ENCODE data around the gene MMP17. TPM values are rescaled to one million over a fixed set of nuclear protein-coding genes. Genes with fewer than 3 reads are reported as not detected.

Gene MMP17
- total RNA-seq, 3 donors from 2014 or later: 2.9 to 18.6 (median 4.7) TPM

DNA sequence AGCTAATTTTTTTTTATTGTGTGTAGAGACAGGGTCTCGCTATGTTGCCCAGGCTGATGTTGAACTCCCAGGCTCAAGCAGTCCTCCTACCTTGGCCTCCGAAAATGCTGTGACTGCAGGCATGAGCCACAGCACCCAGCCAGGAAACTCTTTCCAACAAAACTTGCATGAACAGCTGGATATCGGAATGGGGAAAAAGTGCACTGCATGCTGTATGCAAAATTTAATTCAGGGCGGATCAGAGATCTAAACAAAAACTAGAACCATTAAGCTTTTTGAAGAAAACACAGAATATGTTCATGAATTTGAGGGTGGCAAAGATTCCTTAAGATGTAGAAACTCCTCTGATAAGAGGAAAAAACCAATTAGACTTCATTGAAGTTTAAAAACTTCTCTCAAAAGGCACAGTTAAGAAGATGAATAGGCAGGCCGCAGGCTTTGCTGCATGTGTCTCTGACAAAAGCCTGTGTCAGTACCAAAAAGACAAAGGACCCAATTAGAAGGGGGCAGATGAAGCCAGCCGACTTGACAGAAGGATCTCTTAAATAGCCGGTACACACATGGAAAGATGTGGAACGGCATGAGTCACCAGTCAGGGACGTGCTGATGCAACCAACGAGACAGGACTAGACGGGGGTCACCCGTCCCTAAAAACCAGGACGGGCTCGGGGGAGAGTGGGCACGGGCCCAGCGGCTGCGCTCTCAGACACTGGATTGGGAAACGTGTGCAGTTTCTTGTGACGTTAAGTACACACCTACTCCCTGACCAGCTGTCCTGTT lies 34.8 kb upstream of the MMP17 start:
- H3K27ac ChIP-seq: no peak overlapping the region
- TF ChIP-seq POLR2AphosphoS5 (IDR thresholded peaks at IDR 0.05) (peak in 1 of 3 donors; percentile 57), POLR2A (IDR thresholded peaks at IDR 0.05) (no peak)
- TF ChIP-seq, protein P1, sequence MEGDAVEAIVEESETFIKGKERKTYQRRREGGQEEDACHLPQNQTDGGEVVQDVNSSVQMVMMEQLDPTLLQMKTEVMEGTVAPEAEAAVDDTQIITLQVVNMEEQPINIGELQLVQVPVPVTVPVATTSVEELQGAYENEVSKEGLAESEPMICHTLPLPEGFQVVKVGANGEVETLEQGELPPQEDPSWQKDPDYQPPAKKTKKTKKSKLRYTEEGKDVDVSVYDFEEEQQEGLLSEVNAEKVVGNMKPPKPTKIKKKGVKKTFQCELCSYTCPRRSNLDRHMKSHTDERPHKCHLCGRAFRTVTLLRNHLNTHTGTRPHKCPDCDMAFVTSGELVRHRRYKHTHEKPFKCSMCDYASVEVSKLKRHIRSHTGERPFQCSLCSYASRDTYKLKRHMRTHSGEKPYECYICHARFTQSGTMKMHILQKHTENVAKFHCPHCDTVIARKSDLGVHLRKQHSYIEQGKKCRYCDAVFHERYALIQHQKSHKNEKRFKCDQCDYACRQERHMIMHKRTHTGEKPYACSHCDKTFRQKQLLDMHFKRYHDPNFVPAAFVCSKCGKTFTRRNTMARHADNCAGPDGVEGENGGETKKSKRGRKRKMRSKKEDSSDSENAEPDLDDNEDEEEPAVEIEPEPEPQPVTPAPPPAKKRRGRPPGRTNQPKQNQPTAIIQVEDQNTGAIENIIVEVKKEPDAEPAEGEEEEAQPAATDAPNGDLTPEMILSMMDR (IDR thresholded peaks at IDR 0.05): no peak
- H3K4me3 ChIP-seq: no peak overlapping the region
- H3K9me3 ChIP-seq: no peaks in the 10 kb centered on the region
- no peak for DNase-seq (ENCODE audit: low spot score in 2 of 2)
- no peaks in the 10 kb centered on the region for H3K27me3 ChIP-seq
- H3K36me3 ChIP-seq: peaks cover 14% of the 10 kb centered on the region
- H3K4me1 ChIP-seq: no peaks in the 10 kb centered on the region
- intact Hi-C loops (cut with DNase I; ENCODE audit: low total_unique reads): no loop called here

DNA sequence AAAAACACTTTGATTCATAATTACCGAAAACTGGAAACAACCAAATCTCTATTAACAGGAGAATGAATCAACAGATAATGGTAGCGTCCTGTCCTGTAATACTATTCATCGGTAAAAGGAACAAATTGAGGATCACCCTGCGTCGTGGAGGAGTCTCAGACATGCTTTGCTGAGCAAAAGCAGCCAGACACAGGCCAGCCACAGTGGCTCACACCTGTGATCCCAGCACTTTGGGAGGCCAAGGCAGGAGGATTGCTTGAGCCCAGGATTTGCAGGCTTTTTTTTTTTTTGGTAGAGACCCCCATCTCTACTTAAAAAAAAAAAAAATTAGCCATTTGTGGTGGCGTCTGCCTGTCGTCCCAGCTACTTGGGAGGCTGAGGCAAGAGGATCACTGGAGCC lies 34.1 kb upstream of the MMP17 start:
- H3K27me3 ChIP-seq: no peaks in the 10 kb centered on the region
- no peaks in the 10 kb centered on the region for H3K9me3 ChIP-seq
- H3K4me3 ChIP-seq: no peak overlapping the region
- DNase-seq (ENCODE audit: low spot score in 2 of 2): no peak
- intact Hi-C loops (cut with DNase I; ENCODE audit: low total_unique reads): no loop called here
- H3K4me1 ChIP-seq: no peaks in the 10 kb centered on the region
- H3K27ac ChIP-seq: no peak overlapping the region
- TF ChIP-seq, protein P1 (IDR thresholded peaks at IDR 0.05): no peak
- TF ChIP-seq POLR2A (IDR thresholded peaks at IDR 0.05): no peak
- TF ChIP-seq POLR2AphosphoS5 (IDR thresholded peaks at IDR 0.05): no peak
- peaks cover 14% of the 10 kb centered on the region for H3K36me3 ChIP-seq

DNA sequence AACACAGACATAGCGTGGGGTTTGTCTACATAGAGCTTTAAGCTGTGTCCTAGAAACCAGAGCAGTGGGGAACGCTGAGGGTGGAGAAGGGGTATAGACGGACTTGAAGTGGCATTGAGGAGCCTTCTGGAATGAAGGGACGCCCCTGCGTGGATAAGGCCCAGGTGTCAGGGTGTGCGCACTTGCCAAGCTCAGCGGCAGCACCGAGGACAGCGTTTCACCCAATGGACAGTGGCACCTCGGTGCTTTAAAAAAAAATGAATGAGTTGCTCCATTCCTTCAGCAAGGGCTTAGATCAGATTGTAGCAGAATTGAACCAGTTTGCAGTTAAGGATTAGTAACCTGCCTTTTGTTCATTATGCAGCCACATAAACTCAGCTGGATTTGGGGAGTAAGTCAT lies 33.6 kb upstream of the MMP17 start:
- no peak overlapping the region for H3K27ac ChIP-seq
- intact Hi-C loops (cut with DNase I; ENCODE audit: low total_unique reads): no loop called here
- no peak overlapping the region for H3K4me3 ChIP-seq
- peaks cover 14% of the 10 kb centered on the region for H3K36me3 ChIP-seq
- H3K9me3 ChIP-seq: no peaks in the 10 kb centered on the region
- no peaks in the 10 kb centered on the region for H3K27me3 ChIP-seq
- no peak for DNase-seq (ENCODE audit: low spot score in 2 of 2)
- no peak for TF ChIP-seq POLR2AphosphoS5 (IDR thresholded peaks at IDR 0.05)
- no peak for TF ChIP-seq POLR2A (IDR thresholded peaks at IDR 0.05)
- TF ChIP-seq, protein P1 (IDR thresholded peaks at IDR 0.05): no peak
- no peaks in the 10 kb centered on the region for H3K4me1 ChIP-seq

DNA sequence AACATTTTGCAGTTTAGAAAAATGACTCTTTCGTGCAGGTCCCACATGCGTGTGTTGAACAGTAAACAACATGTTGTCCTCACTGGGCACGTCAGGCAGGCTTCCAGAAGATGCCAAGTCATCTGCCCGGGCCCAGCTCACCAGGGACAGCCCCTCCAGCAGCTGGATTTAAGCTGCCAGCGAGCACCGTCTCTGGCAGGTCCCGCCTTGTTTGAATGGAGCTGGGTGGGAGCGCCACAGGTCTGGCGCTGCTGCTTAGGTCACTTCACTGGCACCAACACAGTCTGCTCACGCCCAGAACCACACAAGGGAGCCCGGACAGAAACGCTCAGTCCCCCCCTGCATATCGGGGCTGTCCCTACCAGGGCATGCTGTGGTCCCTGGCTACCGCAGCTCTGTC lies 33.1 kb upstream of the MMP17 start:
- peaks cover 14% of the 10 kb centered on the region for H3K36me3 ChIP-seq
- no peak for TF ChIP-seq POLR2A (IDR thresholded peaks at IDR 0.05)
- intact Hi-C loops (cut with DNase I; ENCODE audit: low total_unique reads): no loop called here
- H3K9me3 ChIP-seq: no peaks in the 10 kb centered on the region
- H3K27ac ChIP-seq: no peak overlapping the region
- no peak for DNase-seq (ENCODE audit: low spot score in 2 of 2)
- no peaks in the 10 kb centered on the region for H3K4me1 ChIP-seq
- no peaks in the 10 kb centered on the region for H3K27me3 ChIP-seq
- H3K4me3 ChIP-seq: no peak overlapping the region

DNA sequence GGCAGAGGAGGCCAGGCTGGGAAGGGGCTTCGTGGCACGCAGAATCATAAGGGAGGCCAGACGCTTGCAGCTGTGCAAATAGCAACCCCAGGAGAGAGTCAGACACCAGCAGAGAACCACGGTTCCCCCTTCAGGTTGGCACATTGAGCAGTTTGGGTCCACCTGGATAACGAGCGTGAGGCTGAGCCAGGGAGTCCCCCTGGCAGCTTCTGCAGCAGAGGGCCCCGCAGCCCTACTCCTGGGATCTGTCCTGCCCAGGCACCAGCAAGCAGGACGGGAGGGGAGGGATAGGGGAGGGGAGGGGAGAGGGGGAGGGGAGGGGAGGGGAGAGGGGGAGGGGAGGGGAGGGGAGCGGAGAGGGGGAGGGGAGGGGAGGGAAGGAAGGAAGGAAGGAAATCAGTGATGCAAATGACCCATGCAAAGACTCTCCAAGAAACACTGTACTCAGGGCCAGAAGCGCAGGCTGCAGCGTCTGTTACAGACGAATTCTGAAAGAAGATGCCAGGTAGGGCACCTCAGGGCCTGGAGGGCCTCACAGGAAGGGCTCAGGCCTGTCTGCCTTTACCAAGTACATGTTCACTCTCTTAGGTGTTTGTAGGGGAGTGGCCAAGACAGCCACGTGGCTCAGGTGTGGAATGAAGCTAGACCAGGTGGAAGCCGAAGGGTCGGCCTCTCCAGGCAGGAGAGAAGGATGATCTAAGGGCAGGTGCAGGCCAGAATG lies 32.3 kb upstream of the MMP17 start:
- no peak for TF ChIP-seq POLR2A (IDR thresholded peaks at IDR 0.05)
- no peak for TF ChIP-seq POLR2AphosphoS5 (IDR thresholded peaks at IDR 0.05)
- TF ChIP-seq, protein P1 (IDR thresholded peaks at IDR 0.05): no peak
- no peak overlapping the region for H3K4me3 ChIP-seq
- intact Hi-C loops (cut with DNase I; ENCODE audit: low total_unique reads): loop anchor here (2.0 kb wide), 1 partner anchor 29 kb away; no protein-coding TSS in a partner anchor
- peaks cover 8% of the 10 kb centered on the region for H3K36me3 ChIP-seq
- no peaks in the 10 kb centered on the region for H3K27me3 ChIP-seq
- H3K4me1 ChIP-seq: no peaks in the 10 kb centered on the region
- H3K9me3 ChIP-seq: no peaks in the 10 kb centered on the region
- no peak overlapping the region for H3K27ac ChIP-seq
- DNase-seq (ENCODE audit: low spot score in 2 of 2): peak in 1 of 2 donors; percentile 28

All from breast epithelium (tissue), 4 donors.